IPS-18c (cell line): Measurements from ENCODE around the gene CNFN.

Experiments used
- H3K4me3 ChIP-seq: 2 replicates; pipeline ENCODE4 v1.7.0; 2013; ENCODE audit warnings: low read depth, mild to moderate bottlenecking, low read length, moderate library complexity; ENCODE audit not compliant: insufficient read depth
- H3K9me3 ChIP-seq: one replicate; pipeline ENCODE4 v1.6.1; 2013; ENCODE audit warnings: mild to moderate bottlenecking, low read length, moderate library complexity; ENCODE audit not compliant: control insufficient read depth, insufficient read depth

The CNFN gene

GRCh38 chr19:42412661-42413076, 22.6 kb upstream of the CNFN start:
- Histone ChIP-seq H3K4me3 (no peak overlapping the region), H3K9me3 (no peaks in the 10 kb centered on the region)

GRCh38 chr19:42412227-42412626, 22.1 kb upstream of the CNFN start:
- no peaks in the 10 kb centered on the region for H3K9me3 ChIP-seq

GRCh38 chr19:42411581-42412178, 21.6 kb upstream of the CNFN start:
- no peak overlapping the region for H3K4me3 ChIP-seq
- H3K9me3 ChIP-seq, result no peaks in the 10 kb centered on the region

More at GRCh38 chr19:42412227-42412626, 22.1 kb upstream of the CNFN start:
- H3K4me3 ChIP-seq, result no peak overlapping the region

GRCh38 chr19:42410371-42410770, 20.3 kb upstream of the CNFN start:
- H3K4me3 ChIP-seq, result no peak overlapping the region
- no peaks in the 10 kb centered on the region for H3K9me3 ChIP-seq

GRCh38 chr19:42409477-42409876, 19.4 kb upstream of the CNFN start:
- no peaks in the 10 kb centered on the region for H3K9me3 ChIP-seq
- no peak overlapping the region for H3K4me3 ChIP-seq

- Histone ChIP-seq H3K4me3 (no peak overlapping the region), H3K9me3 (no peaks in the 10 kb centered on the region)
These were observed 17.7 kb upstream of the CNFN start for GRCh38 chr19:42407816-42408175.

- Histone ChIP-seq H3K4me3 (no peak overlapping the region), H3K9me3 (no peaks in the 10 kb centered on the region)
These were observed 17.2 kb upstream of the CNFN start for GRCh38 chr19:42407085-42407815.

GRCh38 chr19:42406111-42406510, 16.0 kb upstream of the CNFN start:
- Histone ChIP-seq H3K9me3 (no peaks in the 10 kb centered on the region), H3K4me3 (no peak overlapping the region)

- H3K9me3 ChIP-seq, result no peaks in the 10 kb centered on the region
- no peak overlapping the region for H3K4me3 ChIP-seq
These were observed 13.5 kb upstream of the CNFN start for GRCh38 chr19:42403586-42403985.

- H3K4me3 ChIP-seq, result peak overlapping the region; percentile 81
- no peaks in the 10 kb centered on the region for H3K9me3 ChIP-seq
These were observed 12.4 kb upstream of the CNFN start for GRCh38 chr19:42402376-42403116.

GRCh38 chr19:42401365-42402303, 11.5 kb upstream of the CNFN start:
- H3K4me3 ChIP-seq, result peak overlapping the region; percentile 81
- no peaks in the 10 kb centered on the region for H3K9me3 ChIP-seq

GRCh38 chr19:42400404-42400803, 10.3 kb upstream of the CNFN start:
- H3K9me3 ChIP-seq, result no peaks in the 10 kb centered on the region
- no peak overlapping the region for H3K4me3 ChIP-seq

- Histone ChIP-seq H3K9me3 (no peaks in the 10 kb centered on the region), H3K4me3 (peak overlapping the region; percentile 78)
These were observed 7.4 kb upstream of the CNFN start for GRCh38 chr19:42397263-42398166.

GRCh38 chr19:42396381-42397262, 6.5 kb upstream of the CNFN start:
- Histone ChIP-seq H3K4me3 (peak overlapping the region; percentile 78), H3K9me3 (no peaks in the 10 kb centered on the region)

- no peak overlapping the region for H3K4me3 ChIP-seq
- no peaks in the 10 kb centered on the region for H3K9me3 ChIP-seq
These were observed 4.7 kb upstream of the CNFN start for GRCh38 chr19:42394751-42395150.
